ENCODE data around the gene MEF2B. TPM values are rescaled to one million over a fixed set of nuclear protein-coding genes. Genes with fewer than 3 reads are reported as not detected.
A peak's percentile ranks its signal among the peaks of the same experiment; 100 is the strongest.

The MEF2B gene
- polyA plus RNA-seq, result under 1 TPM; 0.31 to 0.63 TPM

GRCh38 chr19:19170053-19170872 is at the start of gene MEF2B:
MEF2B (minus strand) TSS chr19:19170263; CDS start chr19:19150735, 19,528 bp downstream.
- Histone ChIP-seq H3K27ac (ENCODE audit: low read depth in 2 of 2, low read length in 1 of 2) (no peak within 1 kb of the TSS), H3K4me1 (ENCODE audit: control insufficient read depth in 2 of 2, insufficient read depth in 2 of 2, low read length in 1 of 2) (peaks cover 2 to 6% of the 10 kb centered on the region in 2 donors), H3K9me3 (ENCODE audit: control insufficient read depth in 2 of 2, insufficient read depth in 1 of 2, low read depth in 1 of 2, low read length in 1 of 2) (no peaks in the 10 kb centered on the region), H3K4me3 (ENCODE audit: low read depth in 1 of 2, low read length in 2 of 2) (peak within 1 kb of the TSS in 1 of 2 donors; percentile 12), H3K36me3 (ENCODE audit: control insufficient read depth in 2 of 2, insufficient read depth in 2 of 2, low read length in 1 of 2) (no peaks in the 10 kb centered on the region), H3K27me3 (ENCODE audit: control insufficient read depth in 1 of 2, insufficient read depth in 2 of 2, low read length in 2 of 2) (no peaks in the 10 kb centered on the region)
- WGBS, 2 donors, result 15 to 16% methylated on average over 56 of the region's 56 CpGs

GRCh38 chr19:19218911-19219310 is 48.8 kb upstream of the MEF2B start:
- no peaks in the 10 kb centered on the region for H3K9me3 ChIP-seq (ENCODE audit: control insufficient read depth in 2 of 2, insufficient read depth in 1 of 2, low read depth in 1 of 2, low read length in 1 of 2)
- H3K36me3 ChIP-seq (ENCODE audit: control insufficient read depth in 2 of 2, insufficient read depth in 2 of 2, low read length in 1 of 2), result no peaks in the 10 kb centered on the region
- 83 to 87% methylated on average over 21 of the region's 21 CpGs for WGBS, 2 donors
- H3K27ac ChIP-seq (ENCODE audit: low read depth in 2 of 2, low read length in 1 of 2), result no peak overlapping the region
- no peak overlapping the region for H3K4me3 ChIP-seq (ENCODE audit: low read depth in 1 of 2, low read length in 2 of 2)
- H3K27me3 ChIP-seq (ENCODE audit: control insufficient read depth in 1 of 2, insufficient read depth in 2 of 2, low read length in 2 of 2), result peaks cover 0 to 4% of the 10 kb centered on the region in 2 donors
- no peaks in the 10 kb centered on the region for H3K4me1 ChIP-seq (ENCODE audit: control insufficient read depth in 2 of 2, insufficient read depth in 2 of 2, low read length in 1 of 2)

GRCh38 chr19:19217099-19217498 is 47.0 kb upstream of the MEF2B start:
- Histone ChIP-seq H3K4me3 (ENCODE audit: low read depth in 1 of 2, low read length in 2 of 2) (no peak overlapping the region), H3K27me3 (ENCODE audit: control insufficient read depth in 1 of 2, insufficient read depth in 2 of 2, low read length in 2 of 2) (peaks cover 0 to 15% of the 10 kb centered on the region in 2 donors), H3K27ac (ENCODE audit: low read depth in 2 of 2, low read length in 1 of 2) (no peak overlapping the region), H3K4me1 (ENCODE audit: control insufficient read depth in 2 of 2, insufficient read depth in 2 of 2, low read length in 1 of 2) (no peaks in the 10 kb centered on the region), H3K9me3 (ENCODE audit: control insufficient read depth in 2 of 2, insufficient read depth in 1 of 2, low read depth in 1 of 2, low read length in 1 of 2) (no peaks in the 10 kb centered on the region), H3K36me3 (ENCODE audit: control insufficient read depth in 2 of 2, insufficient read depth in 2 of 2, low read length in 1 of 2) (no peaks in the 10 kb centered on the region)
- 51 to 63% methylated on average over 4 of the region's 4 CpGs for WGBS, 2 donors

GRCh38 chr19:19215792-19216191 is 45.7 kb upstream of the MEF2B start:
- Histone ChIP-seq H3K36me3 (ENCODE audit: control insufficient read depth in 2 of 2, insufficient read depth in 2 of 2, low read length in 1 of 2) (no peaks in the 10 kb centered on the region), H3K4me1 (ENCODE audit: control insufficient read depth in 2 of 2, insufficient read depth in 2 of 2, low read length in 1 of 2) (no peaks in the 10 kb centered on the region), H3K27ac (ENCODE audit: low read depth in 2 of 2, low read length in 1 of 2) (no peak overlapping the region), H3K4me3 (ENCODE audit: low read depth in 1 of 2, low read length in 2 of 2) (no peak overlapping the region), H3K9me3 (ENCODE audit: control insufficient read depth in 2 of 2, insufficient read depth in 1 of 2, low read depth in 1 of 2, low read length in 1 of 2) (no peaks in the 10 kb centered on the region), H3K27me3 (ENCODE audit: control insufficient read depth in 1 of 2, insufficient read depth in 2 of 2, low read length in 2 of 2) (peaks cover 0 to 20% of the 10 kb centered on the region in 2 donors)
- 75 to 76% methylated on average over 4 of the region's 4 CpGs for WGBS, 2 donors

GRCh38 chr19:19214892-19215291 is 44.8 kb upstream of the MEF2B start:
- Histone ChIP-seq H3K27ac (ENCODE audit: low read depth in 2 of 2, low read length in 1 of 2) (no peak overlapping the region), H3K4me3 (ENCODE audit: low read depth in 1 of 2, low read length in 2 of 2) (no peak overlapping the region), H3K36me3 (ENCODE audit: control insufficient read depth in 2 of 2, insufficient read depth in 2 of 2, low read length in 1 of 2) (no peaks in the 10 kb centered on the region), H3K27me3 (ENCODE audit: control insufficient read depth in 1 of 2, insufficient read depth in 2 of 2, low read length in 2 of 2) (peaks cover 0 to 20% of the 10 kb centered on the region in 2 donors), H3K4me1 (ENCODE audit: control insufficient read depth in 2 of 2, insufficient read depth in 2 of 2, low read length in 1 of 2) (no peaks in the 10 kb centered on the region), H3K9me3 (ENCODE audit: control insufficient read depth in 2 of 2, insufficient read depth in 1 of 2, low read depth in 1 of 2, low read length in 1 of 2) (no peaks in the 10 kb centered on the region)
- WGBS, 2 donors, result 6 to 8% methylated on average over 8 of the region's 8 CpGs

GRCh38 chr19:19214159-19214490 is 44.1 kb upstream of the MEF2B start:
- Histone ChIP-seq H3K27ac (ENCODE audit: low read depth in 2 of 2, low read length in 1 of 2) (no peak overlapping the region), H3K4me1 (ENCODE audit: control insufficient read depth in 2 of 2, insufficient read depth in 2 of 2, low read length in 1 of 2) (peaks cover 0 to 2% of the 10 kb centered on the region in 2 donors), H3K36me3 (ENCODE audit: control insufficient read depth in 2 of 2, insufficient read depth in 2 of 2, low read length in 1 of 2) (no peaks in the 10 kb centered on the region), H3K9me3 (ENCODE audit: control insufficient read depth in 2 of 2, insufficient read depth in 1 of 2, low read depth in 1 of 2, low read length in 1 of 2) (no peaks in the 10 kb centered on the region), H3K4me3 (ENCODE audit: low read depth in 1 of 2, low read length in 2 of 2) (no peak overlapping the region), H3K27me3 (ENCODE audit: control insufficient read depth in 1 of 2, insufficient read depth in 2 of 2, low read length in 2 of 2) (peaks cover 0 to 20% of the 10 kb centered on the region in 2 donors)
- WGBS, 2 donors, result 3 to 5% methylated on average over 5 of the region's 5 CpGs

- no peaks in the 10 kb centered on the region for H3K9me3 ChIP-seq (ENCODE audit: control insufficient read depth in 2 of 2, insufficient read depth in 1 of 2, low read depth in 1 of 2, low read length in 1 of 2)
- H3K4me3 ChIP-seq (ENCODE audit: low read depth in 1 of 2, low read length in 2 of 2), result no peak overlapping the region
- H3K27ac ChIP-seq (ENCODE audit: low read depth in 2 of 2, low read length in 1 of 2), result no peak overlapping the region
- H3K4me1 ChIP-seq (ENCODE audit: control insufficient read depth in 2 of 2, insufficient read depth in 2 of 2, low read length in 1 of 2), result peaks cover 0 to 2% of the 10 kb centered on the region in 2 donors
- WGBS, 2 donors, result 36 to 39% methylated on average over 21 of the region's 21 CpGs
- H3K36me3 ChIP-seq (ENCODE audit: control insufficient read depth in 2 of 2, insufficient read depth in 2 of 2, low read length in 1 of 2), result no peaks in the 10 kb centered on the region
- peaks cover 0 to 20% of the 10 kb centered on the region in 2 donors for H3K27me3 ChIP-seq (ENCODE audit: control insufficient read depth in 1 of 2, insufficient read depth in 2 of 2, low read length in 2 of 2)
These were observed 43.5 kb upstream of the MEF2B start for GRCh38 chr19:19213426-19214158.

GRCh38 chr19:19212916-19213315 is 42.9 kb upstream of the MEF2B start:
- Histone ChIP-seq H3K9me3 (ENCODE audit: control insufficient read depth in 2 of 2, insufficient read depth in 1 of 2, low read depth in 1 of 2, low read length in 1 of 2) (peaks cover 0 to under 1% of the 10 kb centered on the region in 2 donors), H3K4me3 (ENCODE audit: low read depth in 1 of 2, low read length in 2 of 2) (no peak overlapping the region), H3K36me3 (ENCODE audit: control insufficient read depth in 2 of 2, insufficient read depth in 2 of 2, low read length in 1 of 2) (no peaks in the 10 kb centered on the region), H3K4me1 (ENCODE audit: control insufficient read depth in 2 of 2, insufficient read depth in 2 of 2, low read length in 1 of 2) (peaks cover 0 to 2% of the 10 kb centered on the region in 2 donors), H3K27me3 (ENCODE audit: control insufficient read depth in 1 of 2, insufficient read depth in 2 of 2, low read length in 2 of 2) (peaks cover 0 to 20% of the 10 kb centered on the region in 2 donors), H3K27ac (ENCODE audit: low read depth in 2 of 2, low read length in 1 of 2) (no peak overlapping the region)
- WGBS, 2 donors, result 14% methylated on average over 7 of the region's 7 CpGs

GRCh38 chr19:19211499-19212420 is 41.7 kb upstream of the MEF2B start, which contains the start of gene NCAN:
NCAN (plus strand) TSS chr19:19211958; CDS start chr19:19216954, 4,996 bp downstream.
- WGBS, 2 donors, result 9 to 11% methylated on average over 54 of the region's 54 CpGs
- peaks cover 0 to 20% of the 10 kb centered on the region in 2 donors for H3K27me3 ChIP-seq (ENCODE audit: control insufficient read depth in 1 of 2, insufficient read depth in 2 of 2, low read length in 2 of 2)
- H3K9me3 ChIP-seq (ENCODE audit: control insufficient read depth in 2 of 2, insufficient read depth in 1 of 2, low read depth in 1 of 2, low read length in 1 of 2), result peaks cover 0 to 9% of the 10 kb centered on the region in 2 donors

More at GRCh38 chr19:19211499-19212420, 41.7 kb upstream of the MEF2B start, which contains the start of gene NCAN:
- Histone ChIP-seq H3K27ac (ENCODE audit: low read depth in 2 of 2, low read length in 1 of 2) (no peak within 1 kb of the TSS), H3K4me1 (ENCODE audit: control insufficient read depth in 2 of 2, insufficient read depth in 2 of 2, low read length in 1 of 2) (peaks cover 0 to 2% of the 10 kb centered on the region in 2 donors), H3K36me3 (ENCODE audit: control insufficient read depth in 2 of 2, insufficient read depth in 2 of 2, low read length in 1 of 2) (no peaks in the 10 kb centered on the region), H3K4me3 (ENCODE audit: low read depth in 1 of 2, low read length in 2 of 2) (no peak within 1 kb of the TSS)
